ENCODE results near the gene CD8B2.
"Not testable (repeated sequence)": the region's sequence is repeated elsewhere in the genome, so short reads cannot be mapped to it uniquely, and the experiment has no call there.

DNA sequence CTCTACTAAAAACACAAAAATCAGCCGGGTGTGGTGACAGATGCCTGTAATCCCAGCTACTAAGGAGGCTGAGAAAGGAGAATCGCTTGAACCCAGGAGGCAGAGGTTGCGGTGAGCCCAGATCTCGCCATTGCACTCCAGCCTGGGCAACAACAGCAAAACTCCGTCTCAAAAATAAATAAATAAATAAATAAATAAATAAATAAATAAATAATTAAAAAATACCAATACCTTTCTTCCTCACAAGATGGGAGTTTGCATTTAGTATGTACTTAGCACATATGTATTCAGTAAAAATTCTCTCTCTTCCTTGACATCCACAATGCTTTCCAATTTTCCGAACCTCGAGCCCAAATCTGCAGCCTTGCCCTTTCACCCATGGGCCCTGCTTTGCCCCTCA, 13.2 kb downstream of the CD8B2 start:
- TF ChIP-seq LBX2 (CRISPR knock-in tag; IDR thresholded peaks at IDR 0.05; ENCODE audit: borderline replicate concordance); ESRRA (CRISPR knock-in tag; IDR thresholded peaks at IDR 0.05; ENCODE audit: low read depth); MXI1 (IDR thresholded peaks at IDR 0.05; ENCODE audit: borderline replicate concordance, low read depth, low read length); REPIN1 (CRISPR knock-in tag; IDR thresholded peaks at IDR 0.05; ENCODE audit: borderline replicate concordance, low read depth); CHD4 (IDR thresholded peaks at IDR 0.05; ENCODE audit: borderline replicate concordance, low read length); ZNF724P (CRISPR knock-in tag; IDR thresholded peaks at IDR 0.05; ENCODE audit: borderline replicate concordance); PRDM4 (CRISPR knock-in tag; IDR thresholded peaks at IDR 0.05; ENCODE audit: borderline replicate concordance); CAMTA2 (CRISPR knock-in tag; IDR thresholded peaks at IDR 0.05; ENCODE audit: borderline replicate concordance); PHF20 (CRISPR knock-in tag; IDR thresholded peaks at IDR 0.05); ZBTB40 (IDR thresholded peaks at IDR 0.05); ZBTB40 (CRISPR knock-in tag; IDR thresholded peaks at IDR 0.05): not testable (repeated sequence)
- TF ChIP-seq, protein P1, sequence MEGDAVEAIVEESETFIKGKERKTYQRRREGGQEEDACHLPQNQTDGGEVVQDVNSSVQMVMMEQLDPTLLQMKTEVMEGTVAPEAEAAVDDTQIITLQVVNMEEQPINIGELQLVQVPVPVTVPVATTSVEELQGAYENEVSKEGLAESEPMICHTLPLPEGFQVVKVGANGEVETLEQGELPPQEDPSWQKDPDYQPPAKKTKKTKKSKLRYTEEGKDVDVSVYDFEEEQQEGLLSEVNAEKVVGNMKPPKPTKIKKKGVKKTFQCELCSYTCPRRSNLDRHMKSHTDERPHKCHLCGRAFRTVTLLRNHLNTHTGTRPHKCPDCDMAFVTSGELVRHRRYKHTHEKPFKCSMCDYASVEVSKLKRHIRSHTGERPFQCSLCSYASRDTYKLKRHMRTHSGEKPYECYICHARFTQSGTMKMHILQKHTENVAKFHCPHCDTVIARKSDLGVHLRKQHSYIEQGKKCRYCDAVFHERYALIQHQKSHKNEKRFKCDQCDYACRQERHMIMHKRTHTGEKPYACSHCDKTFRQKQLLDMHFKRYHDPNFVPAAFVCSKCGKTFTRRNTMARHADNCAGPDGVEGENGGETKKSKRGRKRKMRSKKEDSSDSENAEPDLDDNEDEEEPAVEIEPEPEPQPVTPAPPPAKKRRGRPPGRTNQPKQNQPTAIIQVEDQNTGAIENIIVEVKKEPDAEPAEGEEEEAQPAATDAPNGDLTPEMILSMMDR (CRISPR knock-in tag; IDR thresholded peaks at IDR 0.05) = not testable (repeated sequence)
